Measurements from ENCODE around the gene SCFD2.

Gene SCFD2

GRCh38 chr4:52984462-52984881 is 381.4 kb downstream of the SCFD2 start:
- Histone ChIP-seq H3K27me3 (ENCODE audit: insufficient read depth, low read length) (no peaks in the 10 kb centered on the region), H3K9ac (ENCODE audit: low read length) (no peak overlapping the region), H3K4me3 (ENCODE audit: low read depth, low read length, poor library complexity, severe bottlenecking) (no peak overlapping the region), H2AFZ (ENCODE audit: low read length) (no peak overlapping the region), H3K9me3 (ENCODE audit: low read length) (no peaks in the 10 kb centered on the region), H4K20me1 (ENCODE audit: insufficient read depth, low read length) (no peaks in the 10 kb centered on the region), H3K4me1 (ENCODE audit: insufficient read depth, low read length, severe bottlenecking) (no peaks in the 10 kb centered on the region), H3K27ac (ENCODE audit: low read depth, low read length, poor library complexity, severe bottlenecking) (no peak overlapping the region), H3K9me2 (ENCODE audit: low read depth, low read length) (no peaks in the 10 kb centered on the region), H3K36me3 (ENCODE audit: insufficient read depth, low read length) (no peaks in the 10 kb centered on the region), H3K4me2 (ENCODE audit: low read length) (no peak overlapping the region), H3F3A (ENCODE audit: insufficient read depth, low read length) (no peaks in the 10 kb centered on the region), H3K79me2 (ENCODE audit: insufficient read depth, low read length) (no peaks in the 10 kb centered on the region)
- no peak for TF ChIP-seq EZH2 (IDR thresholded peaks at IDR 0.05; ENCODE audit: borderline replicate concordance, low read length)
- TF ChIP-seq CTCF (IDR thresholded peaks at IDR 0.05; ENCODE audit: low read length) = no peak

GRCh38 chr4:52983563-52984303 is 382.1 kb downstream of the SCFD2 start:
- H3K27ac ChIP-seq (ENCODE audit: low read depth, low read length, poor library complexity, severe bottlenecking) = no peak overlapping the region
- H3K4me3 ChIP-seq (ENCODE audit: low read depth, low read length, poor library complexity, severe bottlenecking) = no peak overlapping the region
- H3K9me2 ChIP-seq (ENCODE audit: low read depth, low read length) = no peaks in the 10 kb centered on the region
- H2AFZ ChIP-seq (ENCODE audit: low read length) = no peak overlapping the region
- no peaks in the 10 kb centered on the region for H3K9me3 ChIP-seq (ENCODE audit: low read length)
- H3K27me3 ChIP-seq (ENCODE audit: insufficient read depth, low read length) = no peaks in the 10 kb centered on the region
- no peaks in the 10 kb centered on the region for H3F3A ChIP-seq (ENCODE audit: insufficient read depth, low read length)
- no peaks in the 10 kb centered on the region for H3K4me1 ChIP-seq (ENCODE audit: insufficient read depth, low read length, severe bottlenecking)
- no peaks in the 10 kb centered on the region for H3K79me2 ChIP-seq (ENCODE audit: insufficient read depth, low read length)
- no peaks in the 10 kb centered on the region for H3K36me3 ChIP-seq (ENCODE audit: insufficient read depth, low read length)
- H4K20me1 ChIP-seq (ENCODE audit: insufficient read depth, low read length) = no peaks in the 10 kb centered on the region
- peak; percentile 67 for TF ChIP-seq CTCF (IDR thresholded peaks at IDR 0.05; ENCODE audit: low read length)
- TF ChIP-seq EZH2 (IDR thresholded peaks at IDR 0.05; ENCODE audit: borderline replicate concordance, low read length) = no peak
- H3K4me2 ChIP-seq (ENCODE audit: low read length) = no peak overlapping the region
- no peak overlapping the region for H3K9ac ChIP-seq (ENCODE audit: low read length)

GRCh38 chr4:52982946-52983340 is 382.9 kb downstream of the SCFD2 start:
- H3K36me3 ChIP-seq (ENCODE audit: insufficient read depth, low read length) = no peaks in the 10 kb centered on the region
- TF ChIP-seq CTCF (IDR thresholded peaks at IDR 0.05; ENCODE audit: low read length) = no peak
- no peak for TF ChIP-seq EZH2 (IDR thresholded peaks at IDR 0.05; ENCODE audit: borderline replicate concordance, low read length)
- no peaks in the 10 kb centered on the region for H3K4me1 ChIP-seq (ENCODE audit: insufficient read depth, low read length, severe bottlenecking)
- H3K79me2 ChIP-seq (ENCODE audit: insufficient read depth, low read length) = no peaks in the 10 kb centered on the region
- H4K20me1 ChIP-seq (ENCODE audit: insufficient read depth, low read length) = no peaks in the 10 kb centered on the region
- H3K4me2 ChIP-seq (ENCODE audit: low read length) = no peak overlapping the region
- H3K9me3 ChIP-seq (ENCODE audit: low read length) = no peaks in the 10 kb centered on the region
- no peak overlapping the region for H2AFZ ChIP-seq (ENCODE audit: low read length)
- no peak overlapping the region for H3K27ac ChIP-seq (ENCODE audit: low read depth, low read length, poor library complexity, severe bottlenecking)
- no peak overlapping the region for H3K4me3 ChIP-seq (ENCODE audit: low read depth, low read length, poor library complexity, severe bottlenecking)
- no peaks in the 10 kb centered on the region for H3K9me2 ChIP-seq (ENCODE audit: low read depth, low read length)
- no peaks in the 10 kb centered on the region for H3K27me3 ChIP-seq (ENCODE audit: insufficient read depth, low read length)
- H3F3A ChIP-seq (ENCODE audit: insufficient read depth, low read length) = no peaks in the 10 kb centered on the region
- no peak overlapping the region for H3K9ac ChIP-seq (ENCODE audit: low read length)
